ENCODE measurements around the gene GPR61.

Gene GPR61

GRCh38 chr1:109535481-109535880 lies 4.2 kb upstream of the GPR61 start:
- DNase-seq (ENCODE audit: low spot score) = no peak

- DNase-seq (ENCODE audit: low spot score) = no peak
These were observed 3.6 kb upstream of the GPR61 start for GRCh38 chr1:109535971-109536491.

GRCh38 chr1:109537450-109538178 lies 2.1 kb upstream of the GPR61 start:
- no peak for DNase-seq (ENCODE audit: low spot score)

GRCh38 chr1:109538827-109539555 lies 681 bp upstream of the GPR61 start:
- DNase-seq (ENCODE audit: low spot score) = no peak

GRCh38 chr1:109541102-109541501 lies 1.4 kb downstream of the GPR61 start:
- DNase-seq (ENCODE audit: low spot score) = no peak

GRCh38 chr1:109542657-109543056 lies 3.0 kb downstream of the GPR61 start:
- DNase-seq (ENCODE audit: low spot score) = no peak

- no peak for DNase-seq (ENCODE audit: low spot score)
These were observed 3.8 kb downstream of the GPR61 start for GRCh38 chr1:109543283-109543987.

GRCh38 chr1:109543988-109544735 lies 4.5 kb downstream of the GPR61 start:
- DNase-seq (ENCODE audit: low spot score) = no peak

GRCh38 chr1:109546311-109547109 lies 6.8 kb downstream of the GPR61 start:
- DNase-seq (ENCODE audit: low spot score) = peak; percentile 91

- DNase-seq (ENCODE audit: low spot score) = no peak
These were observed 8.0 kb downstream of the GPR61 start for GRCh38 chr1:109547463-109548320.

- DNase-seq (ENCODE audit: low spot score) = peak; percentile 99
These were observed 8.9 kb downstream of the GPR61 start, which contains the start of gene GNAI3 for GRCh38 chr1:109548321-109549267. Gene GNAI3 (plus strand): TSS chr1:109548615. CDS start chr1:109548721, 106 bp downstream.

GRCh38 chr1:109556563-109556962 lies 16.9 kb downstream of the GPR61 start:
- no peak for DNase-seq (ENCODE audit: low spot score)

- DNase-seq (ENCODE audit: low spot score) = no peak
These were observed 17.8 kb downstream of the GPR61 start for GRCh38 chr1:109557520-109557919.

- DNase-seq (ENCODE audit: low spot score) = no peak
These were observed 20.3 kb downstream of the GPR61 start for GRCh38 chr1:109559995-109560394.

GRCh38 chr1:109564194-109564878 lies 24.7 kb downstream of the GPR61 start:
- DNase-seq (ENCODE audit: low spot score) = no peak

GRCh38 chr1:109565241-109565640 lies 25.6 kb downstream of the GPR61 start:
- no peak for DNase-seq (ENCODE audit: low spot score)

GRCh38 chr1:109566982-109567381 lies 27.3 kb downstream of the GPR61 start:
- DNase-seq (ENCODE audit: low spot score) = no peak

All from iPS-NIHi11 (cell line).